ENCODE results near the gene PRMT7.
A peak's percentile ranks its signal among the peaks of the same experiment; 100 is the strongest.

PRMT7 gene

GRCh38 chr16:68395815-68396214, 85.0 kb downstream of the PRMT7 start:
- DNase-seq (ENCODE audit: extremely low spot score), result no peak
- ChIA-PET POLR2A (no interaction called here), CTCF (interaction anchor here (1.2 to 5.7 kb wide), 15 partner anchors 11 to 125 kb away, joined by 3 to 52 read pairs (median 5); no protein-coding TSS in a partner anchor)
- no peak for TF ChIP-seq CTCF (IDR thresholded peaks at IDR 0.05; ENCODE audit: control extremely low read depth, extremely low read depth, low read depth, missing control alignments)

GRCh38 chr16:68396481-68396880, 85.7 kb downstream of the PRMT7 start:
- POLR2A ChIA-PET, result no interaction called here
- CTCF ChIA-PET, result interaction anchor here (1.0 to 5.7 kb wide), 20 partner anchors 11 to 124 kb away, joined by 3 to 52 read pairs (median 4); no protein-coding TSS in a partner anchor
- no peak for DNase-seq (ENCODE audit: extremely low spot score)
- peak; percentile 40 for TF ChIP-seq CTCF (IDR thresholded peaks at IDR 0.05; ENCODE audit: control extremely low read depth, extremely low read depth, low read depth, missing control alignments)

GRCh38 chr16:68397710-68398201, 86.9 kb downstream of the PRMT7 start:
- CTCF ChIA-PET, result interaction anchor here (1.2 to 5.7 kb wide), 8 partner anchors 12 to 114 kb away, joined by 4 to 52 read pairs (median 9); no protein-coding TSS in a partner anchor
- POLR2A ChIA-PET, result no interaction called here
- no peak for TF ChIP-seq CTCF (IDR thresholded peaks at IDR 0.05; ENCODE audit: control extremely low read depth, extremely low read depth, low read depth, missing control alignments)
- DNase-seq (ENCODE audit: extremely low spot score), result no peak

GRCh38 chr16:68399456-68399855, 88.6 kb downstream of the PRMT7 start:
- CTCF ChIA-PET, result interaction anchor here (1.0 to 2.2 kb wide), 3 partner anchors 17 to 137 kb away, joined by 3 to 6 read pairs (median 4); no protein-coding TSS in a partner anchor
- DNase-seq (ENCODE audit: extremely low spot score), result no peak
- no peak for TF ChIP-seq CTCF (IDR thresholded peaks at IDR 0.05; ENCODE audit: control extremely low read depth, extremely low read depth, low read depth, missing control alignments)
- POLR2A ChIA-PET, result no interaction called here

GRCh38 chr16:68400083-68400923, 89.5 kb downstream of the PRMT7 start:
- CTCF ChIA-PET, result interaction anchor here (1.0 to 2.2 kb wide), 3 partner anchors 17 to 138 kb away, joined by 3 to 6 read pairs (median 4); no protein-coding TSS in a partner anchor
- POLR2A ChIA-PET, result no interaction called here
- no peak for TF ChIP-seq CTCF (IDR thresholded peaks at IDR 0.05; ENCODE audit: control extremely low read depth, extremely low read depth, low read depth, missing control alignments)
- no peak for DNase-seq (ENCODE audit: extremely low spot score)

- no peak for TF ChIP-seq CTCF (IDR thresholded peaks at IDR 0.05; ENCODE audit: control extremely low read depth, extremely low read depth, low read depth, missing control alignments)
- ChIA-PET POLR2A (no interaction called here), CTCF (interaction anchor here (2.2 kb wide), 1 partner anchor 110 kb away, joined by 6 read pairs; no protein-coding TSS in a partner anchor)
- no peak for DNase-seq (ENCODE audit: extremely low spot score)
These were observed 90.2 kb downstream of the PRMT7 start for GRCh38 chr16:68400924-68401460.

All from GM10248 (cell line).